T-helper 1 cell treated with Interleukin-12 subunit alpha and Interleukin-12 subunit beta and Interleukin-4 antibody, amounts not matched to agents 30 ng/mL and 1 ng/mL, for 36 hours (primary cell): ENCODE results near the gene MICU1. TPM values are rescaled to one million over a fixed set of nuclear protein-coding genes. Genes with fewer than 3 reads are reported as not detected.
"Not testable (repeated sequence)": the region's sequence is repeated elsewhere in the genome, so short reads cannot be mapped to it uniquely, and the experiment has no call there.

Experiments
- intact Hi-C: fragments of 100-400 bp; cut with micrococcal nuclease; formaldehyde crosslinking; loops from one replicate; pipeline ENCODE4 v1.15.1; 2024
- total RNA-seq: library from RNA; stranded (reverse); gene quantifications from 2 replicates; pipeline ENCODE4 v1.2.3, GENCODE V29; 2022

MICU1 gene, protein sequence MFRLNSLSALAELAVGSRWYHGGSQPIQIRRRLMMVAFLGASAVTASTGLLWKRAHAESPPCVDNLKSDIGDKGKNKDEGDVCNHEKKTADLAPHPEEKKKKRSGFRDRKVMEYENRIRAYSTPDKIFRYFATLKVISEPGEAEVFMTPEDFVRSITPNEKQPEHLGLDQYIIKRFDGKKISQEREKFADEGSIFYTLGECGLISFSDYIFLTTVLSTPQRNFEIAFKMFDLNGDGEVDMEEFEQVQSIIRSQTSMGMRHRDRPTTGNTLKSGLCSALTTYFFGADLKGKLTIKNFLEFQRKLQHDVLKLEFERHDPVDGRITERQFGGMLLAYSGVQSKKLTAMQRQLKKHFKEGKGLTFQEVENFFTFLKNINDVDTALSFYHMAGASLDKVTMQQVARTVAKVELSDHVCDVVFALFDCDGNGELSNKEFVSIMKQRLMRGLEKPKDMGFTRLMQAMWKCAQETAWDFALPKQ
- total RNA-seq = 34.2 and 35.9 TPM in 2 replicates

DNA sequence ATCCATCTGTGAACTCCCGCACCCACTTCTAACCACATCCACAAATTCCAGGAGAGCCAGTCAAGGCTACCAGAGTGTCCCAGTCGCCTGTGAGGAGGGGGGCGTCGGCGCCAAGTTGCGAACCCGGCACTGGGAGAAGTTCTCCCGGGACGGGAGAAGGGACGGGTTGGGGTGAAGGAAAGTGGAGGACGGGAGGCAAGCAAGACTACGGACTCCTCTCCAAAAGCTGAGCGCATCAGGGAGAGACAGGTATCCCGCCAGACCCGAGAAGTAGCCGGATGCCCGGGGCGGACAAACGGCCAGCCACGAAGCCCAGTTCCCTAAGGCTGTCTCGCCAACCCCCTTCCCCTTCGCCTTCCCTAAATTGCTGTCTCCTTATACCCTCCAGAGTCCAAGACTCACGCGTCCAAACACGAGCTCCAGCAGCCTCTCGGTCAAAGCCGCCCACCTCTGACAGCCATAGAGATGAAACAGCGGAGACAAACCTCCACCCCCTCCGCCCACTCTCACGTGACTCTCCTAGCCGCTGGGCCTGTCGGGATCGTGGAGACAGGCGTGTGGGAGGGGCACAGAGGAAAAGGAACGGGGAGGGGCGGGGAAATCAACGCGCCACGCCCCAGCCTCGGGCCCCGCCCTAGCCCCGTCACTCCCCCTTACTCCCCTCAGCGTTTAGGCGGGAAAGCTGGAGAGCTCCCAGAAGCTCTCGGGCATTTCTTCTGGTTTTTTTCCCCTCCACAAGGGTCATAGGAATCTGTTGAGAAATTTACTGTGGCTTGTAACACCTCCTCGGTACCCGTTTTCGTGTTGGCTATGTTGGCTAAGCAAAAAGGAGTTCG is at the start of gene MICU1:
MICU1 (minus strand) TSS at position 472 of the 836 bp plus-strand sequence. CDS start 59,286 bp downstream, outside the sequence.
- intact Hi-C loops = loop anchor here (1.0 to 10.0 kb wide), 14 partner anchors 11 to 786 kb away; partner anchors contain the start of genes ANXA7, DNAJB12, DNAJC9 and ECD

DNA sequence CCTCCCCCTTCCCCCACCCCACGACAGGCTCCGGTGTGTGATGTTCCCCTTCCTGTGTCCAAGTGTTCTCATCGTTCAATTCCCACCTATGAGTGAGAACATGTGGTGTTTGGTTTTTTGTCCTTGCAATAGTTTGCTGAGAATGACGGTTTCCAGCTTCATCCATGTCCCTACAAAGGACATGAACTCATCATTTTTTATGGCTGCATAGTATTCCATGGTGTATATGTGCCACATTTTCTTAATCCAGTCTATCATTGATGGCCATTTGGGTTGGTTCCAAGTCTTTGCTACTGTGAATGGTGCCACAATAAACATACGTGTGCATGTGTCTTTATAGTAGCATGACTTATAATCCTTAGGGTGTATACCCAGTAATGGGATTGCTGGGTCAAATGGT is 48.3 kb upstream of the MICU1 start:
- intact Hi-C loops = not testable (repeated sequence)

DNA sequence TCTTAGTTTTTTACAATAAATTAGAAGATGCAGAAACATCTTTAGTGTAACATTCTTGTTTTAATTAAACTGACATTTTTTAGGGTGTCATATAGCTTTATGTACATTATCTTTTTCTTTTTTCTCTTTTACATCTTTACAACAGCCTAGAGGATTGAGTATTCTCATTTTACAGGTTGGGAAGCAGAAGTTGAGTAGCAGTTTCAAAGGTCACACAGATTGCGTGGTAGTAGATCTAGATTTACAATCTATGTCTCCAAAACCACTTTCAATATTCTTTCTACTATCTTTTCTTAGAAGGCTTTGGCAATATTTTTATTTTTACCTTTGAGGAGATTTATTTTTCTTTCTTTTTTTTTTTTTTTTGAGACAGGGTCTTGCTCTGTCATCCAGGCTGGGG is 47.4 kb upstream of the MICU1 start:
- intact Hi-C loops = no loop called here

DNA sequence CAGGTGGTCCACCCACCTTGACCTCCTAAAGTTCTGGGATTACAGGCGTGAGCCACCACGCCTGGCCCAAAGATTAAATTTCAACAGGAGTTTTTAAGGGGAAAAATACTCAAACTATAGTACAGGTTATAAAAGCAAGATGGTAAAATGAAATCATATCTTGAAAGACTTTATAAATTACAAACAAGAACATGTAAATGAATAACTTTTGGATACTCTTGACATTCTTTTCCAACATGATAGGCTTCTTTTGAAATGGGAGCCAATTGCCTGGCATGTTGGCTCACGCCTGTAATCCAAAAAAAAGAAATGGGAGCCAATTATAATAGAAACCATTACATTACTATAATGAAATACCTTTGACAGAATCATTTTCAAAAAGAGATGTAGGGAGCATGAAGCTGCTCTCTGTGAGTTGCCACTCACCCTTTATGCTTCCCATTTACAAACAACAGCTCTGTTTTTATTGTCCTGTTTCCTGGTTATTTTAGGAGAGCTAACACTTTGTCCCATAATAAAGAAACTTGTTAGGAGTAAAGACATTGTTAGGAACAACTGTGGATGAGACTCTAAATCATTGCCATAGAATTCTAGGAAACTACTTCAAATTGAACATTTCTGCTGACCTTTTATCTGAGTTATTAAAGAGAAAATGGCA is 41.5 kb upstream of the MICU1 start:
- intact Hi-C loops = no loop called here

DNA sequence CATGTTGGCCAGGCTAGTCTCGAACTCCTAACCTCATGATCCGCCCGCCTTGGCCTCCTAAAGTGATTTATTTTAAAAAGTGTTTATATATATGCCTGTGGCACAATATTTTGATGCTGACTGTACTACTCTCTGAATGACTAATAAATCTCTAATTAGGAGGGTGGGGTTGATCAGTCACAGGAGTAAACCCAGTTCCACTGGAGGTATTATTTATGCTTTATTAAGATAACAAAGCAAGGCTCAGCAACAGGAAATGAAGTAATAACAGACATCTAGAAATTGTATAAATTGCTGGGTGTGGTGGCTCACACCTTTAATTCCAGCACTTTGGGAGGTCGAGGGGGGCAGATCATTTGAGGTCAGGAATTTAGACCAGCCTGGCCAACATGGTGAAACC is 40.0 kb upstream of the MICU1 start:
- intact Hi-C loops = no loop called here

DNA sequence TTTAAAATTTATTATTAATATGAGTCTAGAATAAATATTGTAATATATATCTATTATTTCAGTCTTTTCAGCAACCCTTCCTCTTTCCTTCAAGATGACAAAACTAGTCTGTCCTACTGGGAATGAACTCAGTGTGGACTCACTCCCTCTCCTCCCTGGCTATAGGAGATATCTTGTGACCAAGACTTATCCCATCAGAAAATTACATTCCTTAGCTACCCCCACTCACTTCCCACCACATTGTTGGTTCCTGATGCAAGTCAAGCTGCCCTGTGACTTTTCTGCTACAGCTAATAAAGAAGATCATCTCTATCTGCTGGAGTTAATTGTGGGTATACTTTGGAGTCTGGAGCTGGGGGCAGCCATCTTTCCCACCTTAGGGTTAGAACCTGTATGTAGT is 38.1 kb upstream of the MICU1 start:
- intact Hi-C loops = no loop called here

DNA sequence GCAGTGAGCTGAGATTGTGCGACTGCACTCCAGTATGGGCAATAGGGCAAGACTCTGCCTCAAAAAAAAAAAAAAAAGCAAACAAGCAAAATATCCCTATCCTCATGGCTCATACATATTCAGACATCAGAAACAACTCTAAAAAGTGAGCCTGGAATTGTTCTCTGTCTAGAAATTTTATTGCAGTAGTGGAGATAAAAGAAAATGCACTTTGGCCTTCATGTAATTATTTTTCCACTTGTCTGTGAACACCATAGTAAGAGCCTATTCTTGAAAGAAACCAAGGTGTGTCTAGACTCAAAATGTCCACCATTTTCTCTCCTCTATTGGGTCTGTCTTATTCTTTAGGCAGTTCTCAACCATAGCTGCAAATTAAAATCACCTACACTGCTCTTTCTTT is 35.6 kb upstream of the MICU1 start:
- intact Hi-C loops = no loop called here

DNA sequence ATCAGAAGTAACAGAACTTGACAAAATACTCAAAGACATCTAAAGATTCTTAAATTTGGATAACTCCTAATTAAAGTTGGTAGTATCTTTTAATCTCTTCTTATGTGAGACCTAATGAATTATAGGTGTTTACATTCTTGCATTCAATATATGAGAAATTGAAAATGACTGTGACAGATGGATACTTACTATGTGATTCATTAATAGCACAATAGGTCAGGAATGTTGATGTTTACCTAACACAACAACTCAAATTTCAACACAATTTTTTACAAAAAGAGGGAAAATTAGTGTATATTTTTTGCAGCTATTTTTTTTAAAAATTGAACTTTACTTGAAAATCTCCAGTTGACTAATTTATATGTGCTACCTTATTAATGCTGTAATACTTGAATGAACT is 34.3 kb upstream of the MICU1 start:
- intact Hi-C loops = no loop called here

DNA sequence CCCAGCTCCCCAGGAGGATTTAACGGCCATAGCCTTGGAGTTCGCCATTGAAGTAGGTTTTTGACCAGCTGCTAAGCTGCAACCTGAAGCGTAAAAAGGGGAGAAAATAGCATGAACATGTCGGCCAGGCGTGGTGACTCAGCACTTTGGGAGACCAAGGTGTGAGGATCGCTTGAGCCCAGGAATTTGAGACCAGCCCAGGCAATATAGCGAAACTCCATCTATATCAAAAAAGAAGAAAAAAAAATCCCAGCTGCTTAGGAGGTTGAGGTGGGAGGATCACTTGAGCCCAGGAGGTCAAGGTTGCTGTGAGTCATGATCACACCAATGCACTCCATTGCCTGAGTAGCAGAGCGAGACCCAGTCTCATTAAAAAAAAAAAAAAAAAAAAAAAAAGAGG is 33.8 kb upstream of the MICU1 start:
- intact Hi-C loops = no loop called here

DNA sequence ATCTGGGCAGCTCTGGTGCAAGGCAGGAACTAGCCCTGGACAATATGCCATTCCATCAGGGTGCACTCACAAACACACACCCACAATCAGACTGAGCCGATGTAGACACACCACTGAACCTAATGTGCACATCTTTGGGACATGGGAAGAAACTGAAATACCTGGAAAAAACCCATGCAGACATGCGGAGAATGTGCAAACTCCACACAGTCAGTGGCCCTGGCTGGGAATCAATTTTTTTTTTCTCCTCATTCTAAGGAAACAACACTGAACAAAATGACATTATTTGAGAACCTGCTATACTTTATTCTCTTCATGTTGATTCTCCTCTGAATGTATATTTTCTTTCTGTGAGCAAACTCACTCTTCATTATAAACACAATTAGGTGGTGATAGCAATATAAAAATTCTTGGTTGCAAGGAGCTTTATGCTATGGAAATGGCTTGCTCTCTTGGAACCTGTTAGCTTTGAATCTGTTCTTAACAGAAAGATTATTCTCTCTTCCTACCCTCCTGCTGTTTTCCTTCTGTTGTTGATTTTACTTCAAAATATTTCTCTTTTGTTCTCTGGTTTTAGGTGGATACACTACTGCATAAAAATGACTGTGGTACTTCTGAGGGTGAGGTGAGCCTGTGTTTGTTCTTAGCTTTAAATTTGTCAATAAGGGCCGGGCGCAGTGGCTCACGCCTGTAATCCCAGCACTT is 33.0 kb upstream of the MICU1 start:
- intact Hi-C loops = no loop called here

DNA sequence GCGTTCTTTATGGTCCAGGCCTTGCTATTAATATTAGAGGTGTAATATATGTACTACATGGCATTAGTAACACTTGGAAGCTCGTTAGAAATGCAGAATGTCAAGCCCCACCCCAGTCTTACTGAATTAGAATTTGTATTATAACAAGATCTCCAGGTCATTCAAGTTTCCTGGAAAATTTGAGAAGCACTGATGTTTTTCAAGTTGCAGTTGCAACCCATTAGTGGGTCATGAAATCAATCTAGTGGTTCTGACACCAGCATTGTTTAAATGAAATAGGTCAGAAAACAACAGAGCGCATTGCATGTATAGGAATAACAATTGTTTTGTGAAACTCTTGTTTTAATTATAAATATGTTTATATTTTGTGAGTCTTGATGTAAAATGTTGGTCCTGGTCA is 28.8 kb upstream of the MICU1 start:
- intact Hi-C loops = no loop called here

DNA sequence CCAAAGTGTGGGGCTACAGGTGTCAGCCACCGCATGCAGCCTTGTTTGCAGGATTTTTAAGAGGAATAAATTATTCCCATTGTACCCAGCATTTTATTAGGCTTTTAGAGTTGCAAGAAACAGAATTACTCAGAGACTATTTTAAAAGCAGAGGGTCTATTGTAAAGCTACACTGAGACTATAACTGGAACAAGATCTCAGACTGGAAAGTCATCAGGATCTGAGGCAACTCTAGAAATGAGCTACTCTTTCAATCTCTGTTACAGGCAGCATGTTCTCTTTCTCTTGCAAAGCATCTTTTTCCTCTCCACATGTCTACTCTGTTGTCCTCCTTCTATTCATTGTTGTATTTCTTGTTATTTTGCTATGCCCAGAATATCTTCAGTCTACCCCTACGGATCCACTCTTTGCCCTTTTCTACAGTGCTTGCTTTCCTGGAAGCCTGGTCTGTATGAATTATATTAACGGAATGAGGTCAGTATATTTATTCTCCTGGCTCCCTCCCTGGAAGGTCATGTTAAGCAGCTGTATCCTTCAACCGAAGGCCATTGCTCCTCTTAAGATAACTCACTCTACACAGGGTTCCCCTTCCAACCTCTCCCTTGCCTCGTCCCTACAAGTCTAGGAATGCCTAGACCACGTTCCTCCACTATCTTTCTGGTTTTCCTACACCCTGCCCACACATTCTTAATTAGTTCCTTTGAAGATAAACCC is 27.7 kb upstream of the MICU1 start:
- intact Hi-C loops = no loop called here

DNA sequence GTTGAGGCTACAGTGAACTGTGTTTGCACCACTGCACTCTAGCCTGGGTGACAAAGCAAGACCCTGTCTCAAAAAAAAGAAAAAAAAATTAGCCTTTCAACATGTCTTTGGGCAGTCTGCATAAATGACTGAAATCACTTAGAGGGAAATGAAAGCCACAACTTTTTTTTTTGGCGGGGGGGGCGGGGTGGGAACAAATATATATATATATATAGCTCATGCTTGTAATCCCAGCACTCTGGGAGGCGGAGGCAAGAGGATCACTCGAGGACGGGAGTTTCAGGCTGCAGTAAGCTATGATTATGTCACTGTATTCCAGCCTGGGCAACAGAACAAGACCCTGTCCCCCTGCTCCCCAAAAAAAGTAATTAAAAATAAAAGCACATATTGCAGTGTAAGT is 23.4 kb upstream of the MICU1 start:
- intact Hi-C loops = no loop called here

DNA sequence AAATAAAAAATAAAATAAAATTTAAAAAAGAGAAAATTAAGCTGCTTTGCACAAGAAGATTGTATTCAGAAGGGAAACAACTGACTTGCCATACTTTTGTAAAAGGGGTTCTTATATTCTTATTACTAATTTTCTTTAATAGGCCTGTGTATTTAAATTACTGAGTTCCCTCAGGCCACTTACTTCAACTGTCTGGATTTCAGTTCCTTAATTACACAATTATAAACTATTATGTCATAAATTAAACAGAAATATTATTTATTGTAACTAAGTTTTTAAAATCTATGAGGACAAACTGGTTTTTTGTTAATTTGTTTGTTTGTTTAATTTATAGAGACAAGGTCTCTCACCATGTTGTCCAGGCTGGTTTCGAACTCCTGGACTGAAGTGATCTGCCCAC is 22.4 kb upstream of the MICU1 start:
- intact Hi-C loops = no loop called here

DNA sequence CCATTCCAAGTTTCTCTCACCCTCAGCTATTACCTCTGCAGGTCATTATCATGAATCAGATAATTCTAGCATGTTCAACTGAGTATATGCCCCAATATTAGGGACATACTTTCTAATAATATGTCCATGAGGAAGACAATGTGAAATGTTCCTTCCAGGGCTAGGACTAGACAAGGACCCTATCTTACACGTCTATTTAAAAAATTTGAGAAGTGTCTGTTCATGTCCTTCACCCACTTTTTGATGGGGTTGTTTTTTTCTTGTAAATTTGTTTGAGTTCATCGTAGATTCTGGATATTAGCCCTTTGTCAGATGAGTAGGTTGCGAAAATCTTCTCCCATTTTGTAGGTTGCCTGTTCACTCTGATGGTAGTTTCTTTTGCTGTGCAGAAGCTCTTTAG is 21.1 kb upstream of the MICU1 start:
- intact Hi-C loops = not testable (repeated sequence)

DNA sequence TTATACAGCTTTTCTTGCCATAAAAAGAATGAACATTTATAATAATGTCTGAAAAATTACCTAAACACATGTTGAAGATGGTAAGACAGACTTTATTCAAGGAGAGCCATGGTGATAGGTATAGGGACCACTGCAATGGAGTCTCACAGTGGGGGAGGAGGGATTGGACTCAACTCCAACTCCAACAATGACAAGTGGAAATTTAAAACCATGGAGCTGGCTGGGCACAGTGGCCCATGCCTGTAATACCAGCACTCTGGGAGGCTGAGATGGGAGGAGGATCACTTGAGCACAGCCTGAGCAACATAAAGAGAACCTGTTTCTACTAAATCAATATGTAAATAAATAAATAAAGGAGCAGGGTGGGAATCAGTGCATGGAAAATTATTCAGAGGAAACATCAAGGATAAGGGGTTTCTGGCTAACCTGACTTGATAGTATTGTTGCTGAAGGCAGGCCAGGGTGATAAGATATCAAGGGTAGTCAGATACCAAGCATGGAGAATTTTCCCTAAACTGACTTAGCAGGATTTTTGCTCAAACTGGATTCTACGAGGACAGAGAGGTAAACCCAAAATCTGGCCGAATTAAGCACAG is 19.5 kb upstream of the MICU1 start:
- intact Hi-C loops = no loop called here

DNA sequence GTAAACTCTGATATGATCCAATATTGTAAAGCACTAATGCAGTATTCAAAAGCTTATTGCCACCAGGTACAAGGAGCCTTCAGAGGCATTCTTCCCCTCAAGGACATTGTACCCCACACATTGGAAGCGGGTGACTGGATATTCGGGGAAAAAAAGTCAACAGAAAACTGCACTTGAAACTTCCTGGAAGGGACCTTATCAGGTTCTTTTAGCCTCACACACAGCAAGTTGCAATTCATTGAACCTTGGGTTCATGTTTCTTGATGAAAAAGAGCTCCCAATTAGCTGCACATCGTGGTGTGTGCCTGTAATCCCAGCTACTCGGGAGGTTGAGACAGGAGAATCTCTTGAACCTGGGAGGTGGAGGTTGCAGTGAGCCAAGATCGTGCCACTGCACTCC is 16.4 kb upstream of the MICU1 start:
- intact Hi-C loops = no loop called here

DNA sequence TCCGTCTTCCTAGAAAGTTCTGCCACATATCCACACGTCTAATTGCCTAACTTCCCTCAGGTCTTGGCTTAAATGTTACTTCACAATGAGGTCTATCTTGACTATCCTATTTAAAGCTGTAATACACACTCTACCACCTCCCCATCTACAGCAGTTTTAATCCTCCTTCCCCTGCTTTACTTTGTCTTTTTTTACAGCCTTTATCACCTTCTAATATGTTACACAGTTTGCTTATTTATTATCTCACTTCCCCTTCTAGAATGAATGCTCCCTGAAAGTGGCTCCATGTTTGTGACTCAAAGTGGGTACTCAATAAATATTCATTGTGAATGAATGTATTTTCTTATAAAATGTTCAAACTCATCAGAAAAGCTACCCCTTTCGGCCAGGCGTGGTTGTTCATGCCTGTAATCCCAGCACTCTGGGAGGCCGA is 13.6 kb upstream of the MICU1 start:
- intact Hi-C loops = no loop called here

DNA sequence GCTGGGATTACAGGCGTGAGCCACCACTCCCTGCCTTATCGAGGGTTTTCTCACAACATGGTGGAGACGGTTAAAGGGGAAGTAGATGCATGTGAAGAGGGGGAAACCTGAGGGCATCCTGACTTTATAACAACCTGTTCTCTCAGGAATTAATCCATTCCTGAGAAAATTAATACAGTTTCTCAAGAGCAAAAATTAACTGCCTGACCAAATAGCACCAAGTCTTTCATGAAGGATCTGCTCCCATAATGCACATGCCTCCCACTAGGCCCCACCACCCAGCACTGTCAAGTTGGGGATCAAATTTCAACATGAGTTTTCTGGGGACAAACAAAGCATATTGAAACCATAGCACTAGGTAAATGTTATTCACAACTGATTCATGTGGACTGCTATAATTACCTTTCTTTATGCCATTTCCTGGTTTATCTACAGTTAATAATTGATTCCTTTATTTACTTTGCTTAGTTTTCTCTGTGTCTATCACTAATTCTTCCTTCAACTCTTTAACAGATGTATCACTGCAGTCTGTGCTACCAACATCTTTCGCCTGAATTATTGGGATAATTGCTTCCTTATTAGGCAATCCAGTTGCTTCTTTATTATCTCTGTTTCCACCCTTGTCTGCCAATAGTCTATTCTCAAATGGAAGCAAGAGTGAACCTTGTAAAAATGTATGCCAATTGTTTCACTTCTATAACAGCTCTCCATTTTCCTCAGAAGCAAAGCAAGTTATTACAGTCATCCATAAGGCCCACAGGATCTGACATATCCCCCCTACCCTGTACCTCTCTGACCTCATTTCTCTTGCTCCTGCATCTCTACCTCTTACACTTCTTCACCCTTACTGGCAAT is 12.9 kb upstream of the MICU1 start:
- intact Hi-C loops = no loop called here
